Measurements from ENCODE around the gene SNX20.

Gene SNX20

GRCh38 chr16:50708373-50709060 lies 27.4 kb upstream of the SNX20 start:
- in situ Hi-C loops (cut with MboI; ENCODE audit: low sequenced_read_pairs) = loop anchor here (25.0 kb wide), 1 partner anchor 121 kb away; no protein-coding TSS in a partner anchor

- in situ Hi-C loops (cut with MboI; ENCODE audit: low sequenced_read_pairs) = loop anchor here (25.0 kb wide), 1 partner anchor 119 kb away; no protein-coding TSS in a partner anchor
Measured at GRCh38 chr16:50706250-50706649, 25.1 kb upstream of the SNX20 start.

- in situ Hi-C loops (cut with MboI; ENCODE audit: low sequenced_read_pairs) = loop anchor here (25.0 kb wide), 1 partner anchor 118 kb away; no protein-coding TSS in a partner anchor
Measured at GRCh38 chr16:50705436-50706110, 24.5 kb upstream of the SNX20 start.

GRCh38 chr16:50704245-50704644 lies 23.1 kb upstream of the SNX20 start:
- in situ Hi-C loops (cut with MboI; ENCODE audit: low sequenced_read_pairs) = loop anchor here (25.0 kb wide), 1 partner anchor 117 kb away; no protein-coding TSS in a partner anchor

- in situ Hi-C loops (cut with MboI; ENCODE audit: low sequenced_read_pairs) = loop anchor here (25.0 kb wide), 1 partner anchor 115 kb away; no protein-coding TSS in a partner anchor
Measured at GRCh38 chr16:50702725-50703124, 21.6 kb upstream of the SNX20 start.

- in situ Hi-C loops (cut with MboI; ENCODE audit: low sequenced_read_pairs) = loop anchor here (25.0 kb wide), 1 partner anchor 112 kb away; no protein-coding TSS in a partner anchor
Measured at GRCh38 chr16:50699326-50700159, 18.4 kb upstream of the SNX20 start.

GRCh38 chr16:50697881-50698767 lies 17.0 kb upstream of the SNX20 start:
- in situ Hi-C loops (cut with MboI; ENCODE audit: low sequenced_read_pairs) = no loop called here

- in situ Hi-C loops (cut with MboI; ENCODE audit: low sequenced_read_pairs) = no loop called here
Measured at GRCh38 chr16:50697421-50697715, 16.3 kb upstream of the SNX20 start.

- in situ Hi-C loops (cut with MboI; ENCODE audit: low sequenced_read_pairs) = no loop called here
Measured at GRCh38 chr16:50696575-50697420, 15.7 kb upstream of the SNX20 start.

GRCh38 chr16:50696126-50696525 lies 15.0 kb upstream of the SNX20 start:
- in situ Hi-C loops (cut with MboI; ENCODE audit: low sequenced_read_pairs) = no loop called here

- in situ Hi-C loops (cut with MboI; ENCODE audit: low sequenced_read_pairs) = no loop called here
Measured at GRCh38 chr16:50695017-50696000, 14.2 kb upstream of the SNX20 start.

- in situ Hi-C loops (cut with MboI; ENCODE audit: low sequenced_read_pairs) = no loop called here
Measured at GRCh38 chr16:50694206-50694605, 13.1 kb upstream of the SNX20 start.

- in situ Hi-C loops (cut with MboI; ENCODE audit: low sequenced_read_pairs) = no loop called here
Measured at GRCh38 chr16:50692999-50693781, 12.1 kb upstream of the SNX20 start, which contains the start of gene NOD2. TSS of gene NOD2 (plus strand) at chr16:50693606. CDS start at chr16:50699496, 5,890 bp downstream.

- in situ Hi-C loops (cut with MboI; ENCODE audit: low sequenced_read_pairs) = no loop called here
Measured at GRCh38 chr16:50692644-50692998, 11.5 kb upstream of the SNX20 start.

- in situ Hi-C loops (cut with MboI; ENCODE audit: low sequenced_read_pairs) = no loop called here
Measured at GRCh38 chr16:50690177-50690576, 9.1 kb upstream of the SNX20 start.

- in situ Hi-C loops (cut with MboI; ENCODE audit: low sequenced_read_pairs) = no loop called here
Measured at GRCh38 chr16:50688867-50689266, 7.8 kb upstream of the SNX20 start.

GRCh38 chr16:50688083-50688482 lies 7.0 kb upstream of the SNX20 start:
- in situ Hi-C loops (cut with MboI; ENCODE audit: low sequenced_read_pairs) = no loop called here

All from HL-60/S4 treated with phorbol 12-myristate 13-acetate at 8.2 ng/mL for 4 days and 3 days (cell line).